ENCODE results near the gene AHCYL2. TPM values are rescaled to one million over a fixed set of nuclear protein-coding genes. Genes with fewer than 3 reads are reported as not detected.
"Not testable (repeated sequence)": the region's sequence is repeated elsewhere in the genome, so short reads cannot be mapped to it uniquely, and the experiment has no call there.

The AHCYL2 gene
- total RNA-seq, 8 experiments from 2014 or later = 8.5 to 123 (median 23.8) TPM

- WGBS, 10 experiments = 11 to 100% (median 82%) methylated on average over 1 to 5 of the region's 5 CpGs
Observed at GRCh38 chr7:129438839-129439651, 214.2 kb downstream of the AHCYL2 start.

GRCh38 chr7:129439963-129440625 lies 215.3 kb downstream of the AHCYL2 start:
- Histone ChIP-seq H3K4me3 (no peak overlapping the region), H3K27ac (no peak overlapping the region), H3K4me1 (replicated peaks in 1 of 2) (peaks cover 0 to 3% of the 10 kb centered on the region in 2 donors)
- in situ Hi-C loops (cut with MboI; ENCODE audit: low pct_unique_long_range_greater_than_20kb in 2 of 9, low sequenced_read_pairs in 9 of 9, unreplicated experiment in 9 of 9) = no loop called here
- WGBS, 10 experiments = 67 to 100% (median 91%) methylated on average over 1 to 3 of the region's 3 CpGs
- ATAC-seq (replicated peaks in 6 of 8) = peak in 1 of 8 experiments; percentile 23

More at GRCh38 chr7:129438839-129439651, 214.2 kb downstream of the AHCYL2 start:
- no peak overlapping the region for H3K27ac ChIP-seq
- H3K4me3 ChIP-seq = no peak overlapping the region
- in situ Hi-C loops (cut with MboI; ENCODE audit: low pct_unique_long_range_greater_than_20kb in 2 of 9, low sequenced_read_pairs in 9 of 9, unreplicated experiment in 9 of 9) = no loop called here
- ATAC-seq (replicated peaks in 6 of 8) = peak in 2 of 8 experiments; percentile 66 to 69
- H3K4me1 ChIP-seq (replicated peaks in 1 of 2) = peaks cover 0 to 3% of the 10 kb centered on the region in 2 donors

DNA sequence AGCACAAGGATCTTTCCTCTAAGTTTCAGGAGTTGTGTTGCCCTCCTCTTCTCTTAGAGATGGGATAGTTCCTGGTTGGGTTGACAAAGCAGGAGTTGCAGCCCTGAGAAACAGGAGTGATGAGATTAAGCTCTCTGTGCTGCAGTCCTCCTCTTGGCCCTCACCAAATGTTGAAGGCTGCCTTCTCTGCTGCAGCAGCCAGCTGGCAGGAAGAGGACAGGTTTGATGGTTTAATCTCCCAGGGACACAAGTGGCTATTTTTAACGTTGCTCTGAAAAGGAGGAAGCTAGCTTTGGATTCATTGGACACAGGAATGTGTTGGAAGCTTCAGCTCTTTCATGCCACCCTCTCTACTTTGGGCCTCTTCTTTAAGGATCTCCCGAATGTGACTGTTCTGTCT lies 218.8 kb downstream of the AHCYL2 start:
- no peak overlapping the region for H3K4me3 ChIP-seq
- no peak for ATAC-seq (replicated peaks in 6 of 8)
- H3K4me1 ChIP-seq (replicated peaks in 1 of 2) = no peaks in the 10 kb centered on the region
- H3K27ac ChIP-seq = no peak overlapping the region
- in situ Hi-C loops (cut with MboI; ENCODE audit: low pct_unique_long_range_greater_than_20kb in 2 of 9, low sequenced_read_pairs in 9 of 9, unreplicated experiment in 9 of 9) = no loop called here
- 40 to 100% (median 86%) methylated on average over 1 to 2 of the region's 2 CpGs; no CpG with 5 or more reads in 4 of the 10 experiments for WGBS, 10 experiments

- H3K27ac ChIP-seq; in situ Hi-C loops (cut with MboI; ENCODE audit: low pct_unique_long_range_greater_than_20kb in 2 of 9, low sequenced_read_pairs in 9 of 9, unreplicated experiment in 9 of 9); H3K4me1 ChIP-seq (replicated peaks in 1 of 2); H3K4me3 ChIP-seq; ATAC-seq (replicated peaks in 6 of 8): not testable (repeated sequence)
- WGBS, 10 experiments = 40 to 100% (median 80%) methylated on average over 1 to 4 of the region's 5 CpGs
Observed at GRCh38 chr7:129444776-129445175, 219.9 kb downstream of the AHCYL2 start.

DNA sequence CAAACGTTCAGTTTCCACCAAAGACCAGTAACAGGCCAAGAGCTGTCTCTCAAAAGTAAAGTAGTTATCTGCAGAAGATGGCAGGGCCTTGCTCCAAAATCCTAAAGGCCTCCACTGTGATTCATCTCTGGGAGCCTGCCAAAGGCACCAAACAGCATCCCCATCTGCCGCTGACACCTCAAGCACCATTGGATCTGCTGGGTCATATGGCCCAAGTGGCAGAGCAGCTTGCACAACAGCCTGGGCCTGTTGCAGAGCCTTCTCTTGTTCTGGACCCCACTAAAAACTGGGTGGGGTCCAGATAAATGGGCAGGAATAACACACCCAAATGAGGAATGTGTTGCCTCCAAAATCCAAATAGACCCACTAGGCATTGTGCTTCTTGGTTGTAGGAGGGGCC lies 222.1 kb downstream of the AHCYL2 start:
- 60 to 100% (median 89%) methylated on average over 1 of the region's 2 CpGs; no CpG with 5 or more reads in 7 of the 10 experiments for WGBS, 10 experiments
- H3K27ac ChIP-seq; H3K4me1 ChIP-seq (replicated peaks in 1 of 2); H3K4me3 ChIP-seq; in situ Hi-C loops (cut with MboI; ENCODE audit: low pct_unique_long_range_greater_than_20kb in 2 of 9, low sequenced_read_pairs in 9 of 9, unreplicated experiment in 9 of 9); ATAC-seq (replicated peaks in 6 of 8): not testable (repeated sequence)

DNA sequence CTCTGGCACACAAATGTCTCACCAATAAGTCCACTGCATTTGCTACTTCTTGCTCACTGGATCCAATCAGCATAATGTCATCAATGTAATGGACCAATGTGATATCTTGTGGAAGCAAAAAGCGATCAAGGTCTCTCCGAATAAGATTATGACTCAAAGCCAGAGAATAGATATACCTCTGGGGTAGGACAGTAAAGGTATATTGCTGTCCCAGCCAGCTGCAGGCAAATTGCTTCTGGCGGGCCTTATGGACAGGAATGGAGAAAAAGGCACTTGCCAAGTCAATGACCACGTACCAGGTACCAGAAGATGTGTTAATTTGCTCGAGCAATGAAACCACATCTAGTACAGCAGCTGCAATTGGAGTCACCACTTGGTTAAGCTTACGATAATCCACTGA lies 222.6 kb downstream of the AHCYL2 start:
- in situ Hi-C loops (cut with MboI; ENCODE audit: low pct_unique_long_range_greater_than_20kb in 2 of 9, low sequenced_read_pairs in 9 of 9, unreplicated experiment in 9 of 9); ATAC-seq (replicated peaks in 6 of 8); H3K4me1 ChIP-seq (replicated peaks in 1 of 2); H3K27ac ChIP-seq; H3K4me3 ChIP-seq: not testable (repeated sequence)
- 80 to 100% (median 94%) methylated on average over 1 to 6 of the region's 6 CpGs; no CpG with 5 or more reads in 3 of the 10 experiments for WGBS, 10 experiments

- 79 to 100% (median 93%) methylated on average over 1 to 2 of the region's 2 CpGs; no CpG with 5 or more reads in 3 of the 10 experiments for WGBS, 10 experiments
- H3K27ac ChIP-seq; ATAC-seq (replicated peaks in 6 of 8); in situ Hi-C loops (cut with MboI; ENCODE audit: low pct_unique_long_range_greater_than_20kb in 2 of 9, low sequenced_read_pairs in 9 of 9, unreplicated experiment in 9 of 9); H3K4me1 ChIP-seq (replicated peaks in 1 of 2); H3K4me3 ChIP-seq: not testable (repeated sequence)
Observed at GRCh38 chr7:129448608-129449007, 223.8 kb downstream of the AHCYL2 start.

DNA sequence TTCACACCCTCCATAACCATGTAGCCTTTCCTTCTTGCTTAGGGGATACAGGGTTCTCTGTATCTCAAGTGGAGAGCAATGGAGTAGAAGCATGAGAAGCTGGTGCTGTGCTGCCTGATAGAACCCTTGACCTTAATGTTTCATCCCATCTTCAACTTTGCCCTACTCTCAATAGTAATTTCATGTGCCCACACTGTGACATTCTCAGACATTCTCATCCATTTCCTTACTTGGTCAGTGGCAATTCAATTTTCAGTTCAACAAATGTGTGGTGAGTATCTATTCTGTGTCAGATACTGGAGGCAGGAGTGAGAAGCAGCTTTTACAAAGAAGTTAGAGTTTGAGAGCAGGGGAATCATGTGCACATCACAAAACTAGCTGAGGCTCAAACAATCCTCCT lies 225.5 kb downstream of the AHCYL2 start:
- H3K4me3 ChIP-seq = no peak overlapping the region
- ATAC-seq (replicated peaks in 6 of 8) = no peak
- H3K4me1 ChIP-seq (replicated peaks in 1 of 2) = peaks cover 0 to 2% of the 10 kb centered on the region in 2 donors
- in situ Hi-C loops (cut with MboI; ENCODE audit: low pct_unique_long_range_greater_than_20kb in 2 of 9, low sequenced_read_pairs in 9 of 9, unreplicated experiment in 9 of 9) = loop anchor here in 4 of 9 experiments (25.0 kb wide), 1 partner anchor 238 kb away; no protein-coding TSS in a partner anchor
- no peak overlapping the region for H3K27ac ChIP-seq

DNA sequence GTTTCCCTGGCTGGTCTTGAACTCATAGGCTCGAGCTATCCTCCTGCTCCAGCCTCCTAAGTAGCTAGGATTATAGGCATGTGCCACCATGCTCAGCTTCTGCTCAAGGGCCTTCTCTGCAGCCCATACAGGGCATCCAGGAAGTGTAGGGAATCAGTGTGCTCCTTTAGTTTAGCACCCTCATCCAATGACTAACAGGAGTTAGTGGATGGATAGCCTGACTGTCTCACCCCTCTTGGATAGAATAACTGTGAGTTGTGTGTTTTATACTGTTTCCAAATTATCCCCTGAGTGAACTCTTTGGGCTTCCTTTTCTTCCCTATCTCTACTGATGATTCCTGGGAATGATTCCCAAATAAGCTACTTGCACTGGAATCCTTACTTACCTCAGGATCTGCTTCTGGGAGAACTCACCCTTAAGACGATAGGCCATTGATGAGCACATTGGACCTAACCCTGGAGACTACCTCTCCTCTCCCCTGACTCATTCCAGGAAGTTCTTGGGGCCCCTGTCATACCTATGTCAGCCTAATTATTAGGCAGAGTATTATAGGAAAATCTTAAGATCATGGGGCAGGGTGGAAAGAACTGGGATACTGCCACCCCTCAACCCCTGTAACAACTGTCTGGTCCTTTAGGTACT lies 227.9 kb downstream of the AHCYL2 start:
- ATAC-seq (replicated peaks in 6 of 8) = no peak
- Histone ChIP-seq H3K4me3 (no peak overlapping the region), H3K4me1 (replicated peaks in 1 of 2) (peaks cover 0 to 2% of the 10 kb centered on the region in 2 donors), H3K27ac (no peak overlapping the region)
- WGBS, 10 experiments = 63 to 100% (median 96%) methylated on average over 1 to 2 of the region's 2 CpGs; no CpG with 5 or more reads in 4 of the 10 experiments
- in situ Hi-C loops (cut with MboI; ENCODE audit: low pct_unique_long_range_greater_than_20kb in 2 of 9, low sequenced_read_pairs in 9 of 9, unreplicated experiment in 9 of 9) = loop anchor here in 4 of 9 experiments (25.0 kb wide), 1 partner anchor 240 kb away; no protein-coding TSS in a partner anchor

DNA sequence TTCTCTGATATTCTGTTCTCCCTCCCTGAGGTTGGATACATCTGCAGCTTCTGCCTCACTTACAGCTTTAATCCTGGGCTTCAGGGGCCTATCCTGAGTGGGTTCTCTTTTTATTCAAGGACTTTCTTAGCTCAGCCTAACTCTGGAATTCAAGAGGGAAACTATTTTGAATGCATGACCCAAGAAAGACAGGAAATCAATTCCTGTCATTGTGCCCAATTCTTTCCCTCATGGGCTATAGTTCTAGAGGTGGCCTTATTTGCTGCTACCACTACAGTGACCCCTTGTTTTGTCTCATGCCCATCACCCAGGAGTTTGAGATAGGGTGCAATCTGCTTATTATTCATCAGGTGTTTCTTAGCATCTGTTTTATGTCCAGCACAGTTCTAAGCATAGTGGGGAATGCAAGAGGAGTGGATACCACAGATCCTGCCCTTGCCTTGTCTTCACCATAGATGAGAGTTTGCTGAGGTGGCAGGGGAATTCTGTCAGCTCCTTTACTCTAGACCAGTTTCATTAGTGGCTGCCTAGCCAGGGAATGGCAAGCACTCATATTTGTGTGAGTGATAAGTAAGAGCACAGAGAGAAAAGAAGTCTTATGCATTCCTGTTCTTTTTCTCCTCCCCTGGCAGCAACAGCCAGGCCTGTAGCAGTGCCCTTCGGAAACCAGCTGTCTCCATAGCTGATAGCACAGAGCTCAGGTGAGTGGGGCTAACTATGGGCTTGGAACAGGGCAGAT lies 228.8 kb downstream of the AHCYL2 start:
- H3K4me1 ChIP-seq (replicated peaks in 1 of 2) = peaks cover 0 to 2% of the 10 kb centered on the region in 2 donors
- H3K4me3 ChIP-seq = no peak overlapping the region
- no peak for ATAC-seq (replicated peaks in 6 of 8)
- no peak overlapping the region for H3K27ac ChIP-seq
- in situ Hi-C loops (cut with MboI; ENCODE audit: low pct_unique_long_range_greater_than_20kb in 2 of 9, low sequenced_read_pairs in 9 of 9, unreplicated experiment in 9 of 9) = loop anchor here in 4 of 9 experiments (25.0 kb wide), 1 partner anchor 241 kb away; no protein-coding TSS in a partner anchor
- WGBS, 10 experiments = 100% methylated on average over 1 of the region's 1 CpG; no CpG with 5 or more reads in 8 of the 10 experiments

DNA sequence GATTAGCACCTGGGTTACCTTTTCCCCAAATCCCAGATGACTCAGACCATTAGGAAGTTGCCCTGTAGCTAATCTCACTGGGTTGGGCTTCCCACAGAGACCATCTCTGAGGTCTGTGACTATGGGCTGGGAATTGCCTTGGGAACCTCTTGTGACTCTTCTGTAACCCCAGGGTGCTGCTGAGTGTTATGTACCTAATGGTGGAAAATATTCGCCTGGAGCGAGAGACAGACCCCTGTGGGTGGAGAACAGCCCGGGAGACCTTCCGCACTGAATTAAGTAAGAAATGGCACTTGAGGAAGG lies 229.4 kb downstream of the AHCYL2 start:
- in situ Hi-C loops (cut with MboI; ENCODE audit: low pct_unique_long_range_greater_than_20kb in 2 of 9, low sequenced_read_pairs in 9 of 9, unreplicated experiment in 9 of 9) = loop anchor here in 4 of 9 experiments (25.0 kb wide), 1 partner anchor 242 kb away; no protein-coding TSS in a partner anchor
- WGBS, 10 experiments = 86 to 100% (median 100%) methylated on average over 1 to 4 of the region's 4 CpGs; no CpG with 5 or more reads in 2 of the 10 experiments
- ATAC-seq (replicated peaks in 6 of 8) = no peak

DNA sequence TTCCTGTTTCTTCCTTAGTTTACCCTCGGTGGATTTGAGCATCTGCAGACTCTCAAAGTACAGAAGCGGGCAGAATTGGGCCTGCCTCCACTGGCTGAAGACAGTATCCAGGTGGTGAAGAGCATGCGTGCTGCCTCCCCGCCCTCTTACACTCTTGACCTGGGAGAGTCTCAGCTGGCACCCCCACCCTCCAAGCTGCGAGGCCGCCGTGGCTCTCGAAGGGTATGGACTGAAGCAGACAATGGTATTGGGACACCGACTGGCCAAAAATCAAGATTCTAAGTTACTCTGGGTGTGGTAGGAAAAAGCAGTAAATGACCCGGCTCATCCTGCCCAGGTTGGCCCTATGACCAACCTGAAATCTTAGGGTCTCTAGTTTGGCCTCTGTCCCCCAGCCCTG lies 231.6 kb downstream of the AHCYL2 start:
- WGBS, 10 experiments = 96 to 100% (median 100%) methylated on average over 2 to 7 of the region's 10 CpGs; no CpG with 5 or more reads in 7 of the 10 experiments
- no peak for ATAC-seq (replicated peaks in 6 of 8)
- Histone ChIP-seq H3K4me3 (no peak overlapping the region), H3K27ac (no peak overlapping the region), H3K4me1 (replicated peaks in 1 of 2) (peaks cover 0 to 2% of the 10 kb centered on the region in 2 donors)
- in situ Hi-C loops (cut with MboI; ENCODE audit: low pct_unique_long_range_greater_than_20kb in 2 of 9, low sequenced_read_pairs in 9 of 9, unreplicated experiment in 9 of 9) = loop anchor here in 4 of 9 experiments (25.0 kb wide), 1 partner anchor 244 kb away; no protein-coding TSS in a partner anchor

More for the DNA sequence above, 229.4 kb downstream of the AHCYL2 start:
- Histone ChIP-seq H3K4me3 (no peak overlapping the region), H3K4me1 (replicated peaks in 1 of 2) (peaks cover 0 to 2% of the 10 kb centered on the region in 2 donors), H3K27ac (no peak overlapping the region)
